ENCODE data around the gene UBE2F. TPM values are rescaled to one million over a fixed set of nuclear protein-coding genes. Genes with fewer than 3 reads are reported as not detected.

Gene UBE2F
- total RNA-seq, 2 experiments from 2014 or later, result 96.5 to 99.5 TPM

DNA sequence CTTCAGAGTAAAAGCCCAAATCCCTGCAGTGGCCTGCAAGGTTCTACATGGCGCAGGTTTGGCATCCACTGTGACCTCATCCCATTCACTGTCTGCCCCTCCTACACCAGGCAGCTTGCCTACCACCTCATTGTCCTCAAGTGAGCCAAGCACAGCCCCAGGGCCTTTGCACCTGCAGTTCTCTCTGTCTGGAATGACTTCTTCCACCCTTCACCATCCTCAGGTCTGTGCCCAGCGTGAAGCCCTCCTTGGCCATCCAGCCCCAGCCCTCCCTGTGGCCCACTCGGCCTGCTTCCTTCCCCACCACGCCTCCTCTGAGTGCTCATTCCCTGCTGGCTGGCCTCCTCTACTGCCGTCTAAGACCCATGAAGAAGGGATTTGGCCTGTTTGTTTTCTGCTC is 32.6 kb upstream of the UBE2F start:
- Mint-ChIP-seq H3K4me1 (ENCODE audit: low read depth) (peaks cover 17% of the 10 kb centered on the region), H3K27me3 (no peaks in the 10 kb centered on the region), H3K27ac (no peak overlapping the region), H3K36me3 (ENCODE audit: low read depth) (no peaks in the 10 kb centered on the region), H3K4me3 (no peak overlapping the region), H3K9me3 (no peaks in the 10 kb centered on the region)
- ChIA-PET POLR2A (interaction anchor here (2.0 kb wide), 1 partner anchor 11 kb away, joined by 7 read pairs; no protein-coding TSS in a partner anchor), CTCF (no interaction called here)
- DNase-seq, result no peak
- no peak for ATAC-seq
- intact Hi-C loops (cut with micrococcal nuclease), result no loop called here
- no peak for TF ChIP-seq CTCF (IDR thresholded peaks at IDR 0.05)

GRCh38 chr2:237935740-237936452 is 30.9 kb upstream of the UBE2F start:
- CTCF ChIA-PET, result interaction anchor here (1.1 kb wide), 1 partner anchor 13 kb away, joined by 3 read pairs; no protein-coding TSS in a partner anchor
- Mint-ChIP-seq H3K9me3 (no peaks in the 10 kb centered on the region), H3K4me3 (no peak overlapping the region), H3K27ac (no peak overlapping the region), H3K4me1 (ENCODE audit: low read depth) (peaks cover 28% of the 10 kb centered on the region), H3K36me3 (ENCODE audit: low read depth) (no peaks in the 10 kb centered on the region), H3K27me3 (no peaks in the 10 kb centered on the region)
- ATAC-seq (no peak), DNase-seq (no peak)
- POLR2A ChIA-PET, result no interaction called here
- intact Hi-C loops (cut with micrococcal nuclease), result no loop called here
- no peak for TF ChIP-seq CTCF (IDR thresholded peaks at IDR 0.05)

GRCh38 chr2:237939251-237939650 is 27.6 kb upstream of the UBE2F start:
- H3K9me3 Mint-ChIP-seq, result peaks cover 3% of the 10 kb centered on the region
- peaks cover 37% of the 10 kb centered on the region for H3K4me1 Mint-ChIP-seq (ENCODE audit: low read depth)
- DNase-seq, result no peak
- POLR2A ChIA-PET, result no interaction called here
- H3K36me3 Mint-ChIP-seq (ENCODE audit: low read depth), result no peaks in the 10 kb centered on the region
- no peak for ATAC-seq
- H3K27ac Mint-ChIP-seq, result peak overlapping the region; percentile 22
- intact Hi-C loops (cut with micrococcal nuclease), result no loop called here
- CTCF ChIA-PET, result interaction anchor here (1.6 kb wide), 1 partner anchor 16 kb away, joined by 11 read pairs; no protein-coding TSS in a partner anchor
- no peak for TF ChIP-seq CTCF (IDR thresholded peaks at IDR 0.05)
- H3K27me3 Mint-ChIP-seq, result no peaks in the 10 kb centered on the region
- no peak overlapping the region for H3K4me3 Mint-ChIP-seq

GRCh38 chr2:237940828-237941227 is 26.0 kb upstream of the UBE2F start:
- Mint-ChIP-seq H3K9me3 (peaks cover 8% of the 10 kb centered on the region), H3K36me3 (ENCODE audit: low read depth) (peaks cover 2% of the 10 kb centered on the region), H3K27ac (no peak overlapping the region), H3K4me3 (no peak overlapping the region), H3K27me3 (no peaks in the 10 kb centered on the region), H3K4me1 (ENCODE audit: low read depth) (peaks cover 38% of the 10 kb centered on the region)
- DNase-seq (no peak), ATAC-seq (no peak)
- no peak for TF ChIP-seq CTCF (IDR thresholded peaks at IDR 0.05)
- intact Hi-C loops (cut with micrococcal nuclease), result no loop called here
- ChIA-PET CTCF (interaction anchor here (1.3 kb wide), 1 partner anchor 102 kb away, joined by 3 read pairs; no protein-coding TSS in a partner anchor), POLR2A (interaction anchor here (0.7 kb wide), 1 partner anchor 21 kb away, joined by 3 read pairs; no protein-coding TSS in a partner anchor)

GRCh38 chr2:237941239-237941638 is 25.6 kb upstream of the UBE2F start:
- H3K27ac Mint-ChIP-seq, result no peak overlapping the region
- no peak overlapping the region for H3K4me3 Mint-ChIP-seq
- H3K36me3 Mint-ChIP-seq (ENCODE audit: low read depth), result peaks cover 2% of the 10 kb centered on the region
- intact Hi-C loops (cut with micrococcal nuclease), result no loop called here
- H3K27me3 Mint-ChIP-seq, result no peaks in the 10 kb centered on the region
- H3K9me3 Mint-ChIP-seq, result peaks cover 10% of the 10 kb centered on the region
- no peak for TF ChIP-seq CTCF (IDR thresholded peaks at IDR 0.05)
- DNase-seq, result no peak
- ATAC-seq, result no peak
- CTCF ChIA-PET, result interaction anchor here (1.3 to 1.7 kb wide), 2 partner anchors 18 to 102 kb away, joined by 3 to 8 read pairs; no protein-coding TSS in a partner anchor
- POLR2A ChIA-PET, result interaction anchor here (0.7 kb wide), 2 partner anchors 21 to 75 kb away, joined by 3 read pairs; no protein-coding TSS in a partner anchor
- peaks cover 41% of the 10 kb centered on the region for H3K4me1 Mint-ChIP-seq (ENCODE audit: low read depth)
